Keratinocyte (primary cell): ENCODE measurements around the gene QPCT.

Experiments
- EZH2 ChIP-seq: IDR thresholded peaks from one replicate; pipeline ENCODE4 v1.6.1; 2012; ENCODE audit warnings: inconsistent platforms, mild to moderate bottlenecking, low read length, moderate library complexity
- TF ChIP-seq, protein P1 (sequence below), 3 experiments: IDR thresholded peaks in 1 of 3; conservative IDR thresholded peaks in 1 of 3; optimal IDR thresholded peaks in 1 of 3; 2 replicates in 2 of 3; 3 replicates in 1 of 3; pipeline versions ENCODE3 to v1.5.1; 2011; ENCODE audit warnings: low read length in 3 of 3, mild to moderate bottlenecking in 3 of 3, moderate library complexity in 2 of 3, control low read depth in 1 of 3, inconsistent platforms in 1 of 3; ENCODE audit not compliant: insufficient read depth in 2 of 3; ENCODE audit errors: extremely low read depth in 1 of 3

- TF ChIP-seq, protein P1, sequence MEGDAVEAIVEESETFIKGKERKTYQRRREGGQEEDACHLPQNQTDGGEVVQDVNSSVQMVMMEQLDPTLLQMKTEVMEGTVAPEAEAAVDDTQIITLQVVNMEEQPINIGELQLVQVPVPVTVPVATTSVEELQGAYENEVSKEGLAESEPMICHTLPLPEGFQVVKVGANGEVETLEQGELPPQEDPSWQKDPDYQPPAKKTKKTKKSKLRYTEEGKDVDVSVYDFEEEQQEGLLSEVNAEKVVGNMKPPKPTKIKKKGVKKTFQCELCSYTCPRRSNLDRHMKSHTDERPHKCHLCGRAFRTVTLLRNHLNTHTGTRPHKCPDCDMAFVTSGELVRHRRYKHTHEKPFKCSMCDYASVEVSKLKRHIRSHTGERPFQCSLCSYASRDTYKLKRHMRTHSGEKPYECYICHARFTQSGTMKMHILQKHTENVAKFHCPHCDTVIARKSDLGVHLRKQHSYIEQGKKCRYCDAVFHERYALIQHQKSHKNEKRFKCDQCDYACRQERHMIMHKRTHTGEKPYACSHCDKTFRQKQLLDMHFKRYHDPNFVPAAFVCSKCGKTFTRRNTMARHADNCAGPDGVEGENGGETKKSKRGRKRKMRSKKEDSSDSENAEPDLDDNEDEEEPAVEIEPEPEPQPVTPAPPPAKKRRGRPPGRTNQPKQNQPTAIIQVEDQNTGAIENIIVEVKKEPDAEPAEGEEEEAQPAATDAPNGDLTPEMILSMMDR (optimal IDR thresholded peaks at IDR 0.05 in 1 of 3, IDR thresholded peaks at IDR 0.05 in 1 of 3, conservative IDR thresholded peaks at IDR 0.05 in 1 of 3; ENCODE audit: extremely low read depth in 1 of 3, insufficient read depth in 2 of 3, low read length in 3 of 3), result no peak
- no peak for TF ChIP-seq EZH2
These were observed 17.7 kb downstream of the QPCT start for GRCh38 chr2:37361994-37362698.
